Natural killer cell (primary cell): ENCODE results near the gene RIT1. TPM values are rescaled to one million over a fixed set of nuclear protein-coding genes. Genes with fewer than 3 reads are reported as not detected.
A peak's percentile ranks its signal among the peaks of the same experiment; 100 is the strongest.

Source experiments
- ATAC-seq, 3 donors: fragments of 150-1000 bp in 2 of 3; fragments of 200-7000 bp in 1 of 3; cut with Tn5 transposase; 1 replicate in 1 of 3; 2 replicates in 2 of 3; pipeline ENCODE4 v1.10.0; 2021; ENCODE audit warnings: mild to moderate bottlenecking in 2 of 3, moderate library complexity in 2 of 3
- DNase-seq, 2 donors: peaks; one replicate each; pipeline versions ENCODE4 v3.0.0 to v3.0.0-alpha.2; 2013 to 2021; ENCODE audit warnings: mixed read lengths in 1 of 2
- H3K27ac ChIP-seq: one replicate; pipeline ENCODE4 v1.5.1; 2013; ENCODE audit warnings: mild to moderate bottlenecking, low read length
- H3K27me3 ChIP-seq: one replicate; pipeline ENCODE4 v1.6.1; 2013; ENCODE audit warnings: low read length; ENCODE audit not compliant: control insufficient read depth, insufficient read depth
- H3K36me3 ChIP-seq: one replicate; pipeline ENCODE4 v1.6.1; 2013; ENCODE audit warnings: low read length; ENCODE audit not compliant: control insufficient read depth, insufficient read depth
- H3K4me1 ChIP-seq: one replicate; pipeline ENCODE4 v1.6.1; 2013; ENCODE audit warnings: low read length; ENCODE audit not compliant: control insufficient read depth, insufficient read depth
- H3K4me3 ChIP-seq: one replicate; pipeline ENCODE4 v1.5.1; 2013; ENCODE audit warnings: low read length
- H3K9me3 ChIP-seq: one replicate; pipeline ENCODE4 v1.6.1; 2013; ENCODE audit warnings: low read length; ENCODE audit not compliant: control insufficient read depth, insufficient read depth
- H3K27ac Mint-ChIP-seq, 2 donors: one replicate each; pipeline ENCODE4 v1.8.0; 2022; ENCODE audit warnings: mild to moderate bottlenecking in 2 of 2, mixed read lengths in 2 of 2, moderate library complexity in 1 of 2
- H3K27me3 Mint-ChIP-seq, 2 donors: one replicate each; pipeline ENCODE4 v1.8.0; 2022; ENCODE audit warnings: low read depth in 2 of 2, mixed read lengths in 2 of 2
- H3K36me3 Mint-ChIP-seq: one replicate; pipeline ENCODE4 v1.8.0; 2022; ENCODE audit warnings: mixed read lengths
- H3K4me1 Mint-ChIP-seq, 2 donors: one replicate each; pipeline ENCODE4 v1.8.0; 2022; ENCODE audit warnings: mixed read lengths in 2 of 2
- H3K4me3 Mint-ChIP-seq: one replicate; pipeline ENCODE4 v1.8.0; 2022; ENCODE audit warnings: mild to moderate bottlenecking, moderate library complexity, mixed read lengths
- H3K9me3 Mint-ChIP-seq, 2 donors: one replicate each; pipeline ENCODE4 v1.8.0; 2022; ENCODE audit warnings: mixed read lengths in 2 of 2
- WGBS: methylation state at CpG from one replicate; pipeline ENCODE4 v1.1.7; 2013; ENCODE audit warnings: missing lambda C conversion rate; ENCODE audit not compliant: insufficient coverage; 5-methylcytosine and 5-hydroxymethylcytosine counted together
- intact Hi-C: fragments of 100-400 bp; cut with micrococcal nuclease; formaldehyde crosslinking; loops from one replicate; pipeline ENCODE4 v1.14.2; 2022
- total RNA-seq, 4 donors: library from RNA; stranded (reverse); fragments of 120-200 nt in 1 of 4; gene quantifications; one replicate each; pipeline versions ENCODE4 v1.2.3 to v1.2.4, GENCODE V29; 2013 to 2022
- TF ChIP-seq, protein P1 (sequence below): fragments of 200-600 bp; IDR thresholded peaks from one replicate; pipeline ENCODE4 v1.8.0; 2022; ENCODE audit warnings: antibody characterized with exemption

Gene RIT1
- total RNA-seq, 3 donors from 2014 or later (not counting 1 experiment from before 2014, with no cell fraction given), result 79.1 to 86.1 (median 79.2) TPM

DNA sequence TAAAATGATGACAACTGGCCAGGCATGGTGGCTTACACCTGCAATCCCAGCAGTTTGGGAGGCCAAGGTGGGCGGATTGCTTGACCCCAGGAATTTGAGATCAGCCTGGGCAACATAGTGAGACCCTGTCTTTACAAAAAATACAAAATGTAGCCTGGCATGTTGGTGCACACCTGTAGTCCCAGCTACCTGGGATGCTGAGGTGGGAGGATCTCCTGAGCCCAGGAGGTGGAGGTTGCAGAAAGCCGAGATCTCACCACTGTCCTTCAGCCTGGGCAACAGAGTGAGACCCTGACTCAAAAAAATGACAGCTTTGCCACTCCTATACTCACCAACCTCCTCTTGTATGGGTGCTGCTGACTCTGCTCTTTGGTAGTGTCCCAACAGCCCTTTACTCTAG, 33.2 kb downstream of the RIT1 start:
- no peak overlapping the region for H3K4me3 ChIP-seq
- H3K4me1 ChIP-seq, result no peaks in the 10 kb centered on the region
- H3K27ac Mint-ChIP-seq, result peak overlapping the region in 1 of 2 donors; percentile 52
- H3K36me3 Mint-ChIP-seq, result no peaks in the 10 kb centered on the region
- H3K9me3 Mint-ChIP-seq, result no peaks in the 10 kb centered on the region
- H3K4me1 Mint-ChIP-seq, result no peaks in the 10 kb centered on the region
- H3K9me3 ChIP-seq, result no peaks in the 10 kb centered on the region
- intact Hi-C loops, result no loop called here
- H3K27me3 ChIP-seq, result no peaks in the 10 kb centered on the region
- H3K27me3 Mint-ChIP-seq, result no peaks in the 10 kb centered on the region
- no peak overlapping the region for H3K27ac ChIP-seq
- peaks cover 18% of the 10 kb centered on the region for H3K36me3 ChIP-seq
- WGBS, result 92% methylated on average over 2 of the region's 2 CpGs
- TF ChIP-seq, protein P1, sequence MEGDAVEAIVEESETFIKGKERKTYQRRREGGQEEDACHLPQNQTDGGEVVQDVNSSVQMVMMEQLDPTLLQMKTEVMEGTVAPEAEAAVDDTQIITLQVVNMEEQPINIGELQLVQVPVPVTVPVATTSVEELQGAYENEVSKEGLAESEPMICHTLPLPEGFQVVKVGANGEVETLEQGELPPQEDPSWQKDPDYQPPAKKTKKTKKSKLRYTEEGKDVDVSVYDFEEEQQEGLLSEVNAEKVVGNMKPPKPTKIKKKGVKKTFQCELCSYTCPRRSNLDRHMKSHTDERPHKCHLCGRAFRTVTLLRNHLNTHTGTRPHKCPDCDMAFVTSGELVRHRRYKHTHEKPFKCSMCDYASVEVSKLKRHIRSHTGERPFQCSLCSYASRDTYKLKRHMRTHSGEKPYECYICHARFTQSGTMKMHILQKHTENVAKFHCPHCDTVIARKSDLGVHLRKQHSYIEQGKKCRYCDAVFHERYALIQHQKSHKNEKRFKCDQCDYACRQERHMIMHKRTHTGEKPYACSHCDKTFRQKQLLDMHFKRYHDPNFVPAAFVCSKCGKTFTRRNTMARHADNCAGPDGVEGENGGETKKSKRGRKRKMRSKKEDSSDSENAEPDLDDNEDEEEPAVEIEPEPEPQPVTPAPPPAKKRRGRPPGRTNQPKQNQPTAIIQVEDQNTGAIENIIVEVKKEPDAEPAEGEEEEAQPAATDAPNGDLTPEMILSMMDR, result no peak
- ATAC-seq (no peak), DNase-seq (no peak)
- H3K4me3 Mint-ChIP-seq, result no peak overlapping the region

DNA sequence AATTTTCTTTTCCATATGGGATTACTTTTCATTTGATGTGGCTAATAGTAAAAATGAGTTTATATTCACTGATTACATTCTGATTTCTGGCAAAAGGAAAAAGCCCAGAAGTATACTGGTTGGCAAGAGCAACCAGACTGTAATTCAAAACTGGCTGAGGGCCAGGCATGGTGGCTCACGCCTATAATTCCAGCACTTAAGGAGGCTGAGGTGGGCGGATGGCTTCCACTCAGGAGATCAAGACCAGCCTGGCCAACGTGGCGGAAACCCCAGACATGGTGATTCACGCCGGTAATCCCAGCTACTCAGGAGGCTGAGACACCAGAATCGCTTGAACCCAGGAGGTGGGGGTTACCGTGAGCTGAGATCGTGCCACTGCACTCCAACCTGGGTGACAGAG, 37.3 kb downstream of the RIT1 start:
- H3K4me1 Mint-ChIP-seq, result peaks cover 6 to 13% of the 10 kb centered on the region in 2 donors
- H3K4me3 Mint-ChIP-seq, result no peak overlapping the region
- 95% methylated on average over 9 of the region's 9 CpGs for WGBS
- Histone ChIP-seq H3K9me3 (no peaks in the 10 kb centered on the region), H3K4me3 (no peak overlapping the region), H3K4me1 (no peaks in the 10 kb centered on the region), H3K27me3 (no peaks in the 10 kb centered on the region), H3K27ac (no peak overlapping the region), H3K36me3 (peaks cover 18% of the 10 kb centered on the region)
- no peaks in the 10 kb centered on the region for H3K9me3 Mint-ChIP-seq
- H3K36me3 Mint-ChIP-seq, result peaks cover 8% of the 10 kb centered on the region
- intact Hi-C loops, result no loop called here
- H3K27ac Mint-ChIP-seq, result no peak overlapping the region
- TF ChIP-seq, protein P1, result no peak
- H3K27me3 Mint-ChIP-seq, result no peaks in the 10 kb centered on the region
- ATAC-seq (no peak), DNase-seq (no peak)

DNA sequence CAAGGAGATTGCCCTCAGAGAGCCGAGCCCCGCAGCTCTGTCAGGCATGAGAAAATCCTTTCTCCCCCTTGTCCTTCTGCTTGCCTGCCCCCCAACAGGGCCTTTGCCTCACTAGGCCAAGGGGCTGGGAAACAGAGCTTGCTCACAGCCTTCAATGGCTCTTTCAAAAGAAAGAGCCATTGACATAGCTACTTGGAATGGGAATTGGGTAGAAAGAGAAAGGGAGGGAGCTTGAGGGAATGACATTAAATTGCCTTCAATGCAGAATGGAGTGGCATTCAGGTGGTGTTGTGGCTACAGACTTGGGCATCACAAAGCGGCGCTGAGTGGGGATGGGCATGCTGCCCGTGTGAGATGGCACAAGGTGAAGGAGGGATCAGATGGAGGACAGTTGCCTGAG, 38.6 kb downstream of the RIT1 start:
- Mint-ChIP-seq H3K4me3 (no peak overlapping the region), H3K9me3 (no peaks in the 10 kb centered on the region), H3K27me3 (no peaks in the 10 kb centered on the region), H3K4me1 (peaks cover 6 to 17% of the 10 kb centered on the region in 2 donors), H3K27ac (no peak overlapping the region), H3K36me3 (peaks cover 8% of the 10 kb centered on the region)
- H3K36me3 ChIP-seq, result peaks cover 21% of the 10 kb centered on the region
- no peak for ATAC-seq
- H3K27ac ChIP-seq, result no peak overlapping the region
- no peaks in the 10 kb centered on the region for H3K9me3 ChIP-seq
- WGBS, result 96% methylated on average over 5 of the region's 5 CpGs
- H3K4me1 ChIP-seq, result no peaks in the 10 kb centered on the region
- no peak overlapping the region for H3K4me3 ChIP-seq
- DNase-seq, result no peak
- TF ChIP-seq, protein P1, result no peak
- intact Hi-C loops, result no loop called here
- H3K27me3 ChIP-seq, result no peaks in the 10 kb centered on the region

DNA sequence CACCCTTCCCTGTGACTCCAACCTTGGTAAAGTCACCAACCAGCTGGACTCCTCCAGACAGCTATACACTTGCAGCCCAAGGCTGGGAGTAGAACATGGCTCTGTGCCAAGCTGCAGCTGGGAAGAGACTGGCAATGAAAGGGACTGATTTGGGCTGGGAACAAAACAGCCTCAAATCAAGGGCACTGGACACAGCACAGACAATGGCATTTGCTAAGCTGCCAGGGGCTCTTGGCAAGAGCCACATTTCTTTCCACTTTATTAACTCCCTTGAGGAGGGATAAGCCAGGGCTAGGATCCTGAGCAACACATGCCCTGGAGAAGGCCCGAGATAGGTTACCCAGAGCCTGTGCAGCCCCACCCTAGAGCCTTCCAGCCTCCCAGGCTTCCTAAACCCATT, 39.8 kb downstream of the RIT1 start:
- Histone ChIP-seq H3K27ac (no peak overlapping the region), H3K9me3 (no peaks in the 10 kb centered on the region), H3K4me1 (no peaks in the 10 kb centered on the region), H3K4me3 (no peak overlapping the region), H3K27me3 (no peaks in the 10 kb centered on the region), H3K36me3 (peaks cover 21% of the 10 kb centered on the region)
- intact Hi-C loops, result no loop called here
- Mint-ChIP-seq H3K4me3 (no peak overlapping the region), H3K27me3 (no peaks in the 10 kb centered on the region), H3K4me1 (peaks cover 6 to 17% of the 10 kb centered on the region in 2 donors), H3K9me3 (no peaks in the 10 kb centered on the region), H3K36me3 (peaks cover 8% of the 10 kb centered on the region), H3K27ac (no peak overlapping the region)
- DNase-seq (no peak), ATAC-seq (no peak)
- 100% methylated on average over 1 of the region's 1 CpG for WGBS
- TF ChIP-seq, protein P1, result no peak
